B cell (primary cell): Measurements from ENCODE around the gene CHTF18. TPM values are rescaled to one million over a fixed set of nuclear protein-coding genes. Genes with fewer than 3 reads are reported as not detected.

Experiments
- ATAC-seq: fragments of 200-7000 bp; cut with Tn5 transposase; one replicate; pipeline ENCODE4 v1.10.0; 2021; ENCODE audit warnings: low read depth, mild to moderate bottlenecking, moderate number of reproducible peaks, moderate library complexity
- CTCF ChIA-PET: fragments of 350-600 bp; sonication (Branson Sonifier 250); formaldehyde crosslinking; loops from one replicate; lab custom pipeline; 2021; ENCODE audit warnings: antibody characterized with exemption, inconsistent platforms; lab: Charles Lee
- POLR2A ChIA-PET: fragments of 350-600 bp; sonication (Branson Sonifier 250); formaldehyde crosslinking; loops from one replicate; lab custom pipeline; 2021; ENCODE audit warnings: antibody characterized with exemption; lab: Charles Lee
- DNase-seq: peaks from one replicate; pipeline ENCODE4 v3.0.0; 2013
- H2AFZ ChIP-seq: 2 replicates; pipeline ENCODE4 v1.6.1; 2012; ENCODE audit warnings: mild to moderate bottlenecking, low read depth, low read length; ENCODE audit not compliant: insufficient read depth, poor library complexity, severe bottlenecking
- H3K27ac ChIP-seq, 2 donors: 1 replicate in 1 of 2; 2 replicates in 1 of 2; pipeline ENCODE4 v1.5.1; 2012 to 2013; ENCODE audit warnings: low read length in 2 of 2, mild to moderate bottlenecking in 2 of 2, moderate library complexity in 1 of 2
- H3K27me3 ChIP-seq, 4 experiments: fragments of 200-600 bp in 1 of 4; sonication (generic) in 1 of 4; replicated peaks in 1 of 4; 1 replicate in 2 of 4; 2 replicates in 2 of 4; pipeline versions ENCODE4 v1.6.1 to v1.7.0; 2013 to 2016; ENCODE audit warnings: low read length in 3 of 4, mild to moderate bottlenecking in 2 of 4, mixed read lengths in 1 of 4, moderate library complexity in 1 of 4; ENCODE audit not compliant: insufficient read depth in 4 of 4, control insufficient read depth in 3 of 4; ENCODE audit errors: control extremely low read depth in 1 of 4
- H3K36me3 ChIP-seq, 2 experiments: replicated peaks in 1 of 2; 1 replicate in 1 of 2; 2 replicates in 1 of 2; pipeline versions ENCODE4 v1.6.1 to v1.7.1; 2013; ENCODE audit warnings: low read length in 1 of 2; ENCODE audit not compliant: insufficient read depth in 2 of 2, control insufficient read depth in 1 of 2; ENCODE audit errors: control extremely low read depth in 1 of 2, extremely low read depth in 1 of 2
- H3K4me1 ChIP-seq, 2 donors: fragments of 200-600 bp in 1 of 2; sonication (generic) in 1 of 2; 1 replicate in 1 of 2; 2 replicates in 1 of 2; pipeline versions ENCODE4 v1.5.1 to v1.6.1; 2013 to 2017; ENCODE audit warnings: low read length in 2 of 2; ENCODE audit not compliant: control insufficient read depth in 2 of 2, insufficient read depth in 2 of 2
- H3K4me2 ChIP-seq: replicated peaks from 2 replicates; pipeline ENCODE3; 2012; ENCODE audit warnings: mild to moderate bottlenecking, low read depth, low read length; ENCODE audit not compliant: poor library complexity, severe bottlenecking
- H3K4me3 ChIP-seq, 5 experiments: fragments of 200-600 bp in 1 of 5; sonication (generic) in 1 of 5; 1 replicate in 3 of 5; 2 replicates in 2 of 5; pipeline versions ENCODE4 v1.5.1 to v1.7.0; 2011 to 2016; ENCODE audit warnings: low read length in 4 of 5, mild to moderate bottlenecking in 4 of 5, low read depth in 2 of 5, control low read depth in 1 of 5, moderate library complexity in 1 of 5; ENCODE audit not compliant: insufficient read depth in 1 of 5; ENCODE audit errors: control extremely low read depth in 1 of 5, extremely low read depth in 1 of 5
- H3K79me2 ChIP-seq: fragments of 200-600 bp; sonication (generic); one replicate; pipeline ENCODE4 v1.6.0; 2016; ENCODE audit warnings: low read length; ENCODE audit not compliant: control insufficient read depth, insufficient read depth
- H3K9ac ChIP-seq: fragments of 200-600 bp; sonication (generic); 2 replicates; pipeline ENCODE4 v1.6.1; 2017; ENCODE audit warnings: mild to moderate bottlenecking, low read length, moderate library complexity
- H3K9me3 ChIP-seq, 3 donors: one replicate each; pipeline versions ENCODE4 v1.6.1 to v1.7.1; 2013; ENCODE audit warnings: low read length in 2 of 3; ENCODE audit not compliant: control insufficient read depth in 2 of 3, insufficient read depth in 1 of 3; ENCODE audit errors: control extremely low read depth in 1 of 3
- H4K20me1 ChIP-seq: 2 replicates; pipeline ENCODE4 v1.6.0; 2012; ENCODE audit warnings: mild to moderate bottlenecking, low read length; ENCODE audit not compliant: insufficient read depth, control insufficient read depth, poor library complexity, severe bottlenecking
- H3K27ac Mint-ChIP-seq: one replicate; pipeline ENCODE4 v1.8.0; 2021; ENCODE audit warnings: mixed read lengths
- H3K27me3 Mint-ChIP-seq: one replicate; pipeline ENCODE4 v1.8.0; 2021; ENCODE audit warnings: mixed read lengths
- H3K4me1 Mint-ChIP-seq: one replicate; pipeline ENCODE4 v1.8.0; 2021; ENCODE audit warnings: mixed read lengths
- H3K4me3 Mint-ChIP-seq: one replicate; pipeline ENCODE4 v1.8.0; 2021; ENCODE audit warnings: mixed read lengths
- H3K9me3 Mint-ChIP-seq: one replicate; pipeline ENCODE4 v1.8.0; 2022; ENCODE audit warnings: mixed read lengths; ENCODE audit not compliant: insufficient read depth
- CTCF ChIP-seq: fragments of 200-600 bp; IDR thresholded peaks from one replicate; pipeline ENCODE4 v1.8.0; 2022; ENCODE audit warnings: antibody characterized with exemption, mild to moderate bottlenecking
- EZH2 ChIP-seq: IDR thresholded peaks from 2 replicates; pipeline ENCODE4 v1.6.1; 2012; ENCODE audit warnings: borderline replicate concordance, low read depth, mild to moderate bottlenecking, moderate library complexity, low read length; ENCODE audit not compliant: insufficient read depth, poor library complexity, severe bottlenecking
- WGBS: methylation state at CpG from one replicate; pipeline ENCODE4 v1.1.5; 2013; ENCODE audit warnings: missing lambda C conversion rate; ENCODE audit not compliant: insufficient coverage; 5-methylcytosine and 5-hydroxymethylcytosine counted together
- intact Hi-C: fragments of 100-400 bp; cut with micrococcal nuclease; formaldehyde crosslinking; loops from one replicate; pipeline ENCODE4 v1.10.0; 2022
- polyA plus RNA-seq: library from polyadenylated mRNA; depleted of rRNA; stranded (reverse); fragments of >200 nt; gene quantifications from 2 replicates; pipeline ENCODE4 v1.2.3, GENCODE V29; 2012
- total RNA-seq, 2 donors: library from RNA; stranded (reverse); fragments of 120-200 nt in 1 of 2; gene quantifications; 1 replicate in 1 of 2; 2 replicates in 1 of 2; pipeline versions ENCODE4 v1.2.3 to v1.2.4, GENCODE V29; 2013 to 2022

CHTF18 gene
- total and polyA plus RNA-seq, 2 donors (not counting 1 experiment from before 2014, with no cell fraction given) = 72.3 to 76.1 TPM

GRCh38 chr16:766008-766819 lies 22.2 kb upstream of the CHTF18 start:
- H3K9me3 Mint-ChIP-seq = no peaks in the 10 kb centered on the region
- H3K9me3 ChIP-seq = no peaks in the 10 kb centered on the region
- no peak overlapping the region for H3K4me2 ChIP-seq
- no peaks in the 10 kb centered on the region for H3K4me1 Mint-ChIP-seq
- no peaks in the 10 kb centered on the region for H3K36me3 ChIP-seq
- no peak overlapping the region for H3K27ac Mint-ChIP-seq
- DNase-seq = no peak
- WGBS = 93% methylated on average over 21 of the region's 29 CpGs
- H3K27me3 ChIP-seq = peaks cover 0 to 10% (median 0%) of the 10 kb centered on the region in 4 experiments
- intact Hi-C loops = no loop called here
- no peak for ATAC-seq
- no peaks in the 10 kb centered on the region for H3K79me2 ChIP-seq
- TF ChIP-seq EZH2 (no peak), CTCF (no peak)
- H4K20me1 ChIP-seq = no peaks in the 10 kb centered on the region
- no peak overlapping the region for H3K4me3 Mint-ChIP-seq
- POLR2A ChIA-PET = no interaction called here
- no peak overlapping the region for H3K27ac ChIP-seq
- H3K27me3 Mint-ChIP-seq = no peaks in the 10 kb centered on the region
- peaks cover 0 to 3% of the 10 kb centered on the region in 2 donors for H3K4me1 ChIP-seq
- no peak overlapping the region for H2AFZ ChIP-seq
- CTCF ChIA-PET = no interaction called here
- H3K9ac ChIP-seq = no peak overlapping the region
- no peak overlapping the region for H3K4me3 ChIP-seq
